Psoas muscle (tissue), 8 donors: ENCODE results near the gene DCTN5. TPM values are rescaled to one million over a fixed set of nuclear protein-coding genes. Genes with fewer than 3 reads are reported as not detected.
"Not testable (repeated sequence)": the region's sequence is repeated elsewhere in the genome, so short reads cannot be mapped to it uniquely, and the experiment has no call there.

Source experiments
- ATAC-seq, 4 donors: fragments of 200-7000 bp; cut with Tn5 transposase; one replicate each; pipeline ENCODE4 v1.9.1; 2020; ENCODE audit warnings: moderate library complexity in 3 of 4, mild to moderate bottlenecking in 2 of 4
- DNase-seq, 2 donors: peaks; one replicate each; pipeline ENCODE4 v3.0.0-alpha.2; 2020
- H3K27ac ChIP-seq: fragments of 200-600 bp; one replicate; pipeline ENCODE4 v1.8.0; 2022
- H3K27me3 ChIP-seq, 3 donors: fragments of 200-600 bp in 1 of 3; one replicate each; pipeline versions ENCODE4 v1.6.1 to v1.8.0; 2013 to 2022; ENCODE audit warnings: low read length in 2 of 3, mild to moderate bottlenecking in 2 of 3, moderate library complexity in 1 of 3; ENCODE audit not compliant: insufficient read depth in 3 of 3
- H3K36me3 ChIP-seq, 2 donors: fragments of 200-600 bp in 1 of 2; one replicate each; pipeline versions ENCODE4 v1.6.1 to v1.8.0; 2013 to 2022; ENCODE audit warnings: low read depth in 1 of 2, mild to moderate bottlenecking in 1 of 2, moderate library complexity in 1 of 2; ENCODE audit not compliant: insufficient read depth in 1 of 2
- H3K4me1 ChIP-seq: fragments of 200-600 bp; one replicate; pipeline ENCODE4 v1.8.0; 2022
- H3K4me3 ChIP-seq: fragments of 200-600 bp; one replicate; pipeline ENCODE4 v1.8.0; 2022; ENCODE audit warnings: mild to moderate bottlenecking
- H3K9me3 ChIP-seq: fragments of 200-600 bp; one replicate; pipeline ENCODE4 v1.8.0; 2022
- CTCF ChIP-seq: fragments of 200-600 bp; IDR thresholded peaks from one replicate; pipeline ENCODE4 v1.8.0; 2022; ENCODE audit warnings: antibody characterized with exemption
- WGBS, 3 donors: extraction: QIAGEN DNeasy Blood & Tissue Kit; methylation state at CpG; one replicate each; pipeline versions ENCODE4 v1.1.6 to v1.1.7; 2013; 5-methylcytosine and 5-hydroxymethylcytosine counted together
- intact Hi-C, 2 donors: fragments of 100-400 bp; cut with DNase I; formaldehyde crosslinking; loops; one replicate each; pipeline versions ENCODE4 v1.11.0 to v1.14.2; 2022
- polyA plus RNA-seq, 3 donors: library from polyadenylated mRNA; stranded (reverse); fragments of 200-250 nt; gene quantifications; one replicate each; pipeline ENCODE4 v1.2.3, GENCODE V29; 2013
- total RNA-seq, 4 donors: library from RNA; stranded (reverse); fragmentation: NEBNext Ultra II Directional in 2 of 4; extraction: Animal tissue kit (Norgen Biotek cat#: 25700) in 2 of 4; gene quantifications; one replicate each; pipeline versions ENCODE4 v1.2.1 to v1.2.4, GENCODE V29; 2021 to 2023
- donor health status: healthy with polysubstance abuse.
- donor health status: DM: no; HTN: no; CAD: no; lungs with moderate emphysema.
- donor health status: Bipolar disorder and iron deficiency.
- donor health status: healthy.
- donor health status: DM: yes; HTN: yes; CAD: no.
- donor health status: DM: no; HTN: no; CAD: no.
- donor health status: DM: no; HTN: no; CAD: no.
- donor health status: DM: yes; HTN: yes; CAD: no.

The DCTN5 gene
- total and polyA plus RNA-seq, 7 donors, result 17.1 to 47.4 (median 33.2) TPM

DNA sequence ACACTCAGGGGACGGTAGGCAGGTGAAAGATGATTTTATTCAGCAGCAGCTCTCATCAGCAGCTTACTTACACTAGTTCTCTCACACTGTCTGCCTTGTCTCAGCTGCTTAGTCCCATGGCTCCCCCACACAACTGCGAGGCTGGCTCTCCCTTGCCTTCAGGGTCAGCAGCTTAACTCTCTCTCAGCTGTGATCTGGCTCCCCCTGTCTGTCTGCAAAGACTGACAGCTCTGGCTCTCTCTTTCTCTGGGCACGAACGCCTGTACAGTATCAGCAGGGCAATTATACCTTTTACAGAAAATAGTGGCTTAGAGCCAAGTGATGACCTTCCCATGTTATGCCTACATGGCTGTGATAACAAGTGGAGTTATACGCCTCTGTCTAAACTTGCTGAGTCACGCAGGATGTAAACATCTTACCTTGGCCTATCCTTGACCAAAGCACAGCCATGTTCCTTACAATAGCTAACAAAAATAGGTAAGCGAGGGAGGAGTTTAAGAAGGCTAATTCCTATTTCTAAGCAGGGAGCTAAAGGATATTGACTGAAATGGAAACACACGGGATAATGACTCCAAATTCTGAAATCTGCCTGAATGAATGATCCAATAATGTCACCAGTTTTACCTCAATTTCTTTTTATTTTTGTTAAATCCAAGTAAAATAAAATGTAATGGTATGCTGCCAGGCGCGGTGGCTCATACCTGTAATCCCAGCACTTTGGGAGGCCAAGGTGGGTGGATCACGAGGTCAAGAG lies 44.1 kb upstream of the DCTN5 start:
- H3K27ac ChIP-seq, result peak overlapping the region; percentile 82
- peak; percentile 53 to 66 (median 64) for ATAC-seq

GRCh38 chr16:23607726-23608125 lies 33.5 kb upstream of the DCTN5 start:
- intact Hi-C loops, result no loop called here
- Histone ChIP-seq H3K9me3 (no peaks in the 10 kb centered on the region), H3K27me3 (no peaks in the 10 kb centered on the region), H3K36me3 (peaks cover 6 to 54% of the 10 kb centered on the region in 2 donors), H3K4me3 (no peak overlapping the region), H3K27ac (no peak overlapping the region), H3K4me1 (no peaks in the 10 kb centered on the region)
- ATAC-seq (no peak), DNase-seq (no peak)
- WGBS, 3 donors, result 81 to 85% (median 83%) methylated on average over 6 of the region's 6 CpGs
- TF ChIP-seq CTCF, result no peak

More for the DNA sequence above, 44.1 kb upstream of the DCTN5 start:
- Histone ChIP-seq H3K4me1 (peaks cover 19% of the 10 kb centered on the region), H3K9me3 (no peaks in the 10 kb centered on the region), H3K4me3 (peak overlapping the region; percentile 90), H3K27me3 (no peaks in the 10 kb centered on the region), H3K36me3 (peaks cover under 1 to 39% of the 10 kb centered on the region in 2 donors)
- intact Hi-C loops, result loop anchor here (2.0 to 5.0 kb wide), 2 partner anchors 40 to 44 kb away; partner anchors contain the start of genes DCTN5 (in 1 of the 2), EARS2 (in 1 of the 2), PALB2 (in 1 of the 2) and UBFD1 (in 1 of the 2)
- peak; percentile 31 for TF ChIP-seq CTCF
- peak in 1 of 2 donors; percentile 30 for DNase-seq
- WGBS, 3 donors, result 83 to 85% (median 84%) methylated on average over 11 of the region's 11 CpGs

GRCh38 chr16:23608194-23608593 lies 33.1 kb upstream of the DCTN5 start:
- ATAC-seq (no peak), DNase-seq (no peak)
- Histone ChIP-seq H3K4me3 (no peak overlapping the region), H3K27ac (no peak overlapping the region), H3K9me3 (no peaks in the 10 kb centered on the region), H3K27me3 (no peaks in the 10 kb centered on the region), H3K36me3 (peaks cover 6 to 54% of the 10 kb centered on the region in 2 donors), H3K4me1 (no peaks in the 10 kb centered on the region)
- intact Hi-C loops, result no loop called here
- 78 to 85% (median 83%) methylated on average over 4 of the region's 4 CpGs for WGBS, 3 donors
- no peak for TF ChIP-seq CTCF

- DNase-seq, result no peak
- no peak for TF ChIP-seq CTCF
- no peak for ATAC-seq
- Histone ChIP-seq H3K9me3 (no peaks in the 10 kb centered on the region), H3K27me3 (no peaks in the 10 kb centered on the region), H3K4me3 (no peak overlapping the region), H3K4me1 (no peaks in the 10 kb centered on the region), H3K27ac (no peak overlapping the region), H3K36me3 (peaks cover 6 to 48% of the 10 kb centered on the region in 2 donors)
- 97 to 99% (median 97%) methylated on average over 1 of the region's 1 CpG for WGBS, 3 donors
- intact Hi-C loops, result no loop called here
Measured at GRCh38 chr16:23609929-23610328, 31.3 kb upstream of the DCTN5 start.

DNA sequence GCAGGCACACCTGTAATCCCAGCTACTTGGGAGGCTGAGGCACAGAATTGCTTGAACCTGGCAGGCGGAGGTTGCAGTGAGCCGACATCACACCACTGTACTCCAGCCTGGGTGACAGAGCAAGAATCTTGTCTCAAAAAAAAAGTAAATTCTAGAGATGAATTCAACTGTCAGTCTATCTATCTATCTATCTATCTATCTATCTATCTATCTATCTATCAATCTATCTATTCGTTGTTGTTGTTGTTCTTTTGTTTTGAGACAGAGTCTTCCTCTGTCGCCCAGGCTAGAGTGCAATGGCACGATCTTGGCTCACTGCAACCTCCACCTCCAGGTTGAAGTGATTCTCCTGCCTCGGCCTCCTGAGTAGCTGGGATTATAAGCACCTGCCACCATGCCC lies 30.4 kb upstream of the DCTN5 start:
- H3K27ac ChIP-seq, intact Hi-C loops, ATAC-seq, H3K27me3 ChIP-seq, H3K9me3 ChIP-seq, H3K4me1 ChIP-seq, DNase-seq, H3K4me3 ChIP-seq: not testable (repeated sequence)
- H3K36me3 ChIP-seq, result peaks cover 4 to 53% of the 10 kb centered on the region in 2 donors
- 97 to 99% (median 97%) methylated on average over 6 of the region's 6 CpGs for WGBS, 3 donors
